SK-N-MC (cell line): ENCODE results near the gene PSPN.

Source experiments
- FOXP2 ChIP-seq: optimal IDR thresholded peaks from 2 replicates; pipeline ENCODE3; 2011; ENCODE audit warnings: mild to moderate bottlenecking, moderate library complexity; ENCODE audit not compliant: insufficient read depth; ENCODE audit errors: extremely low read length, control extremely low read depth
- POLR2AphosphoS5 ChIP-seq: IDR thresholded peaks from 2 replicates; pipeline ENCODE4 v1.6.1; 2012; ENCODE audit warnings: mild to moderate bottlenecking, low read depth, low read length, borderline replicate concordance

DNA sequence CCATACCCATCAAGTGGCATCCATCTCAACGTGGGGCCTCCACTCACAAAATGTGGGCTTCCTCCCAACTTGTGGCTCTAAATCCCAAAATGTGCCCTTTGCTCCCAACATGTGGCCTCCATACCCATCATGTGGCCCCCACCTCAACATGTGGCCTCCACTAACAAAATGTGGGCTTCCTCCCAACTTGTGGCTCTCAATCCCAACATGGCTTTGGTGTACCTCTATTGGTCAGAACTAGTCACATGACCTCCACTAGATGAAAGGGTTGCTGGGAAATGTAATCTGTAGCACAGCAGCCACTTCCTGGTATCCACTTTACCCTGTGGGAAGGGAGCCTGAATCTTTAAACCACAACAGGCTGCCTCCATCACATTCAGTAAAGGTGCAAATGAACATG lies 32.3 kb downstream of the PSPN start:
- TF ChIP-seq FOXP2, result no peak
- no peak for TF ChIP-seq POLR2AphosphoS5
